Mesodermal cell (in vitro differentiated cells): ENCODE data around the gene DEFB114.

ENCODE experiments used
- H3K27ac ChIP-seq: 2 replicates; pipeline ENCODE4 v1.7.0; 2013; ENCODE audit warnings: mild to moderate bottlenecking, low read depth, low read length, moderate library complexity; ENCODE audit not compliant: severe bottlenecking
- H3K36me3 ChIP-seq: 2 replicates; pipeline ENCODE4 v1.7.1; 2013; ENCODE audit warnings: mild to moderate bottlenecking, low read length, moderate library complexity; ENCODE audit not compliant: control insufficient read depth, insufficient read depth
- H3K4me1 ChIP-seq: one replicate; pipeline ENCODE4 v1.7.1; 2013; ENCODE audit warnings: mild to moderate bottlenecking, low read length; ENCODE audit not compliant: insufficient read depth, control insufficient read depth, poor library complexity, severe bottlenecking
- H3K4me3 ChIP-seq: 2 replicates; pipeline ENCODE4 v1.7.0; 2013; ENCODE audit warnings: low read length, control low read depth, mild to moderate bottlenecking; ENCODE audit not compliant: insufficient read depth, poor library complexity, severe bottlenecking; ENCODE audit errors: extremely low read depth
- H3K9me3 ChIP-seq: 2 replicates; pipeline ENCODE4 v1.7.1; 2013; ENCODE audit warnings: mild to moderate bottlenecking, low read length, moderate library complexity; ENCODE audit not compliant: control insufficient read depth
- WGBS, 2 experiments: methylation state at CpG; one replicate each; pipeline ENCODE4 v1.1.5; 2013; ENCODE audit warnings: missing lambda C conversion rate in 2 of 2; ENCODE audit not compliant: insufficient coverage in 2 of 2; 5-methylcytosine and 5-hydroxymethylcytosine counted together

The DEFB114 gene

GRCh38 chr6:49913636-49914375, 50.2 kb downstream of the DEFB114 start:
- no peak overlapping the region for H3K27ac ChIP-seq
- 48% methylated on average over 3 of the region's 6 CpGs; no CpG with 5 or more reads in 1 of the 2 experiments for WGBS, 2 experiments
- no peaks in the 10 kb centered on the region for H3K4me1 ChIP-seq
- H3K4me3 ChIP-seq = no peak overlapping the region
- no peaks in the 10 kb centered on the region for H3K36me3 ChIP-seq
- H3K9me3 ChIP-seq = no peaks in the 10 kb centered on the region

- Histone ChIP-seq H3K4me1 (no peaks in the 10 kb centered on the region), H3K36me3 (no peaks in the 10 kb centered on the region), H3K27ac (no peak overlapping the region), H3K9me3 (no peaks in the 10 kb centered on the region), H3K4me3 (no peak overlapping the region)
- no CpG with 5 or more reads among the region's 1 CpG for WGBS, 2 experiments
Observed at GRCh38 chr6:49912196-49912595, 51.8 kb downstream of the DEFB114 start.

GRCh38 chr6:49911252-49911651, 52.7 kb downstream of the DEFB114 start:
- no peaks in the 10 kb centered on the region for H3K4me1 ChIP-seq

More at GRCh38 chr6:49911252-49911651, 52.7 kb downstream of the DEFB114 start:
- Histone ChIP-seq H3K36me3 (no peaks in the 10 kb centered on the region), H3K9me3 (no peaks in the 10 kb centered on the region), H3K4me3 (no peak overlapping the region), H3K27ac (no peak overlapping the region)
- WGBS, 2 experiments = 88% methylated on average over 1 of the region's 2 CpGs; no CpG with 5 or more reads in 1 of the 2 experiments
